Activated T-cell treated with anti-CD3 and anti-CD28 coated beads for 1 hour (primary cell): Measurements from ENCODE around the gene TNNC2.

ENCODE experiments used
- DNase-seq: peaks from one replicate; pipeline ENCODE4 v3.0.0-alpha.2; 2020; ENCODE audit warnings: low read depth

TNNC2 gene

DNA sequence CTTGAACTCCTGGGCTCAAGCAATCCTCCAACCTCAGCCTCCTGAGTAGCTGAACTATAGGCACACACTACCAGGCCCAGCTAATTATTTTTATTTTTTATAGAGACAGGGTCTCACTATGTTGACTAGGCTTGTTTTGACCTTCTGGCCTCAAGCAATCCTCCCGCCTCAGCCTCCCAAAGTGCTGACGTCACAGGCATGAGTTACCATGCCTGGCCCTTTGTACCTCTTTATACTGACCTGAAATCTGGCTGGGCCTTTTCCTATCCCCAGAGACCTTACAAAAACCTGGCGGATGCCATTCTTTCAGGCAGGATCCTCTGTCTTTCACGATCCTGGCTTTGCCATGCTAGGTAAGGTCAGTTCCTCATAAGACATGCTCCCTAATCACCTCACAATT, 47.0 kb downstream of the TNNC2 start:
- no peak for DNase-seq

DNA sequence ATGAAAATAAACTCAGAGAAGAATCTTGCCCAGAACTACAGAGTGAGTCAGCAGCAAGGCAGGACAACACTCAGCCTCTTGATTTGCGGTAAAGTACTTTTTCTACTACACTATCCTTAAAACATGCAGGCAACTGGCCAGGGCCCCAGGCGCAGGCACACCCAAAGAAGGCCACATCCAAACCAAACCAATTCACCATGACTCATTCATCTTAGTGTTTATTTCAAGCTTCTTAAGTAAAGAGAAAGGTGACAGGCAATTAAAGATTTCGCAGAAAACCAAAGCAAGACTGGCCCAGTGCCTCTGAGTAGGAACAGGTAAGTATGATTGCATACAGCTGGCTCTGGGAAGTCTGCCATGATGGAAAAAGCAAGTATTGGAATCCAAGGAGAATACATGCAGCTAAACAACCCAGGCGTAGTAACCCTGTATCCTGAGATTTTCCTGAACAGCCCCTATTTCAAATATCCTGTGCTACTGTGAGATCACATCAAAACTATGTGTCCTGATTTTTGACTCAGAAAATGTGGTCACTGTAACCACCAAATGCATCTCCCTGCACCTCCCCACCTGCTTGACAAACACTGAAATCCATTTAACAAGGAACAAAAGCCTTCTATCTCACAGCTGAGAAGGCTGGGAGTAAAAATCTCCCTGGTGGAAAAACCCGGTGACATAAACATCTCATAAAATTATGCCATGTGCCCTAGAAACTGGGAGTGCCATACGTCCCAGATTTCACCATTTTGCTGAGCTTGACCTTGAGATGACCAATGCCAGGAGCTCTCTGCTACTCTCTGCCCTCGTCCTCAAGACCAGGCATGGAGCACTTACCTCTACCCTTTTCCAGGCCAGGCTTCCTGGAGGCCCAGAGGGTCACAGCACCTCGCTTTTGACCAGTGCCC, 47.8 kb downstream of the TNNC2 start:
- no peak for DNase-seq

DNA sequence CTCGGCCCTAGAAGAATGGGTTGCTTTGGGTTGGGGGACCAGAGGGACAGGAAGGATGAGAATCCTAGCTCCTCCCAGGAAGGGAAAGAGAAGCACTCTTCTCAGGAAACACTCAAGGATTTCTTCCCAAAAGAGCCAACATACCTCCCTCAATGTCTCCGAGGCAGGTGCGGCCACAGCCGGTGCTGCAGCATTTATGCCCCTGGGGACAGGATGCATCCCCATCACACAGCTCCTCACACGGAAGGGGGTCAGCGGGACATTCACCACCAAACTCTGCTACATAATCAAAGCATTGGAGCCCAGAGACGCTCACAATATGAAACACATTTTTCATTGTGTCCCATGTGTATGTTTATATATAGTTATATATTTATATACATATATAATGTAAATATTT, 50.2 kb downstream of the TNNC2 start:
- no peak for DNase-seq

DNA sequence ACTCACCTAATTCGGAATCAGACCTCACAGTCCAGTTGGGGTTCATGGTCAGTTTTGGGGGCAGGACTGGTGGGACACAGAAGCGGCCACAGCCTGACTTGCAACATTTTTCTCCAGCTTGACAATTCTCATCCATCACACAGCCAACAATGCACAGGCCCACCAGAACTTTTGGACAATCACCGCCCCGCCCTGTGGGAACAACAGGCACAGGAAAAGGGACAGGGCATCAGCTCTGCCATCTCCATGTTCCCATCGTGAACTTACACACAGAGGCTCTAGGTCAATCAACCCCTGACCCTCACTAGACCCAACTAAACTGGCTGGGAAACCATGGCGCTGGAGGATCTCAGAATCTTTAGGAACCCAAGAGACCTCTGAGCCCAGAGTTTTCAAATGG, 51.7 kb downstream of the TNNC2 start:
- no peak for DNase-seq

DNA sequence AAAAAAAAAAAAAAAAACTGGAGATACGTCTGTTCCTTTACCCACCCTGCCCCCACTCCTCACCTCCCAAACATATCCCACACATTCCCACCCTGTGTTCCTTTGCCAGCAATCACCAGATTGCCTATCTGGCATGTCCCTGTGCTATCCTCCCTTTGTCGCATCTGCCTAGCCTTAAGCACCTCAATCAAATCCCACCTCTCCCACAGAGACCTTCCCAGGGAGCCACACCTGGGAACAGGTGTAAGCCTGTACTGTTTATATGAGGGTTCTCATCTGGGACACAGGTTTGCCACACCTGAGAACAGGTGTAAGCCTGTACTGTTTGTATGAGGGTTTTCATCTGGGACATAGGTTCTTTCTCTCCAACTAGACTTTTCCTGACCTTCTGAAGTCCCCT, 52.2 kb downstream of the TNNC2 start:
- no peak for DNase-seq
